ENCODE measurements around the gene FGF11.

The FGF11 gene

DNA sequence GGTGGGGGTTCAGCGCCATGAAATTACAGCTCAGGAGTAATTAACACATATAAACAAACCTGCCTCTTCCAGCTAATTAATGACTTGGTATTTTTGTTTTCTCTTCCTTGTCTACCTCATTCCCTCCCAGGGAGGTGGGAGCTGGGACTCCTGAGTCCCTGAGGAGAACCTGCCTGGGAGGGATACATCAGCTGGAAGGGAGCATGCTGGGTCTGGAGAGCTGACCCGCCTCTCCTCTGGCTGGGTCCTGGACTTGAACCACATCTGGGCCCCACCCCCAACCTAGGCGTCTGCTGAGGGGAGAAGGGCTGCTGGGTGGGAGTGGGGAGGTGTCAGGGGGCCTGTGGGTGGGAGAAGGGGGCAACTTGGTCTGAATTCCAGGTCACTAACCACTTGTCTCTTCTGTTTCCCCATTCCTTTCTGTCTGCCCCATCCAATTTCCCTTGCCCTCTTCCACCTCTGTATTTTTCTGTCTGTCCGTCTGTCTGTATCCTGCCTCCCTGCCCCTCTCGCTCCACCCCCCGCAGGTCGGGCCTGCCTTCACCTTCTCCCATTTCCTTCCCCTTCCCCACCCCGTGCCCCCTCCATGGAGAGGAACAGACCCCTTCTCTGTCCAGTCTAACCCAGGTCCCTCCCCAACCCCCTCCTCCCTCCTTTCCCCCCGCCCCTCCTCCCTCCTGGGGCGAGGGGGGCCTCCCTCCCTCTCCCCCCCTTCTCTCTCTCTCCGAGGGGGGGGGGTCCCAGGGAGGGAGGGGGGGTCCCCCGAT lies 31.6 kb upstream of the FGF11 start, which contains the start of gene NLGN2:
Gene NLGN2, plus strand, starts transcription at position 361 of the 767 bp plus-strand sequence. CDS start 411 bp downstream, outside the sequence.
- ChIA-PET CTCF (interaction anchor here (1.6 to 2.8 kb wide), 2 partner anchors 10 to 52 kb away, joined by 5 to 10 read pairs; no protein-coding TSS in a partner anchor), POLR2A (no interaction called here)
- TF ChIP-seq, protein P1, sequence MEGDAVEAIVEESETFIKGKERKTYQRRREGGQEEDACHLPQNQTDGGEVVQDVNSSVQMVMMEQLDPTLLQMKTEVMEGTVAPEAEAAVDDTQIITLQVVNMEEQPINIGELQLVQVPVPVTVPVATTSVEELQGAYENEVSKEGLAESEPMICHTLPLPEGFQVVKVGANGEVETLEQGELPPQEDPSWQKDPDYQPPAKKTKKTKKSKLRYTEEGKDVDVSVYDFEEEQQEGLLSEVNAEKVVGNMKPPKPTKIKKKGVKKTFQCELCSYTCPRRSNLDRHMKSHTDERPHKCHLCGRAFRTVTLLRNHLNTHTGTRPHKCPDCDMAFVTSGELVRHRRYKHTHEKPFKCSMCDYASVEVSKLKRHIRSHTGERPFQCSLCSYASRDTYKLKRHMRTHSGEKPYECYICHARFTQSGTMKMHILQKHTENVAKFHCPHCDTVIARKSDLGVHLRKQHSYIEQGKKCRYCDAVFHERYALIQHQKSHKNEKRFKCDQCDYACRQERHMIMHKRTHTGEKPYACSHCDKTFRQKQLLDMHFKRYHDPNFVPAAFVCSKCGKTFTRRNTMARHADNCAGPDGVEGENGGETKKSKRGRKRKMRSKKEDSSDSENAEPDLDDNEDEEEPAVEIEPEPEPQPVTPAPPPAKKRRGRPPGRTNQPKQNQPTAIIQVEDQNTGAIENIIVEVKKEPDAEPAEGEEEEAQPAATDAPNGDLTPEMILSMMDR (IDR thresholded peaks at IDR 0.05; ENCODE audit: control extremely low read depth, extremely low read depth, low read depth, missing control alignments): no peak

DNA sequence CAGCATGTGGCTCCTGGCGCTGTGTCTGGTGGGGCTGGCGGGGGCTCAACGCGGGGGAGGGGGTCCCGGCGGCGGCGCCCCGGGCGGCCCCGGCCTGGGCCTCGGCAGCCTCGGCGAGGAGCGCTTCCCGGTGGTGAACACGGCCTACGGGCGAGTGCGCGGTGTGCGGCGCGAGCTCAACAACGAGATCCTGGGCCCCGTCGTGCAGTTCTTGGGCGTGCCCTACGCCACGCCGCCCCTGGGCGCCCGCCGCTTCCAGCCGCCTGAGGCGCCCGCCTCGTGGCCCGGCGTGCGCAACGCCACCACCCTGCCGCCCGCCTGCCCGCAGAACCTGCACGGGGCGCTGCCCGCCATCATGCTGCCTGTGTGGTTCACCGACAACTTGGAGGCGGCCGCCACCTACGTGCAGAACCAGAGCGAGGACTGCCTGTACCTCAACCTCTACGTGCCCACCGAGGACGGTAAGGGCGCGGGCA lies 31.0 kb upstream of the FGF11 start:
- CTCF ChIA-PET: no interaction called here
- POLR2A ChIA-PET: no interaction called here
- TF ChIP-seq, protein P1 (IDR thresholded peaks at IDR 0.05; ENCODE audit: control extremely low read depth, extremely low read depth, low read depth, missing control alignments): no peak
- no peak for DNase-seq (ENCODE audit: extremely low spot score)

More for the DNA sequence above, 31.6 kb upstream of the FGF11 start, which contains the start of gene NLGN2:
- DNase-seq (ENCODE audit: extremely low spot score): no peak

DNA sequence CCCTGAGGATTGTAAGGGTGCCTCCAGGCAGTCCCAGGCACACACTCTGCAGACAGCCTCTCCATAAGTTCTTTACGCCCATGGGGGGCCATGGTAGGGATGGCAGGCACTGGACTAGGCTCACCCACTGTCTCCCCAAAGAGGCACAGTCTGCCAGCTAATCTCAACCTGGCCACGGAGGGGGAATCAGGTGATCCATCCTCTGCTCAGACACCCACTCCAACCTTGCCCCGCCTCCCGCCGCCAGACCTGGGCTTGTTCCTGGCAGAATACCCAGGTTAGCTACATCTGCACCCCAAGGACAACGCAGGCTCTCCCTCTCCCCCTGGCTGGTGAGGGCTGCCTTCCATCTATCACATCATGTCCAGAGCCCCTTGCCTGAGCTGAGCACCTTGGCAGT lies 30.4 kb upstream of the FGF11 start:
- POLR2A ChIA-PET: no interaction called here
- no peak for DNase-seq (ENCODE audit: extremely low spot score)
- CTCF ChIA-PET: no interaction called here

GRCh38 chr17:7409716-7410115 lies 29.6 kb upstream of the FGF11 start:
- no peak for DNase-seq (ENCODE audit: extremely low spot score)
- ChIA-PET POLR2A (no interaction called here), CTCF (no interaction called here)
- TF ChIP-seq, protein P1 (IDR thresholded peaks at IDR 0.05; ENCODE audit: control extremely low read depth, extremely low read depth, low read depth, missing control alignments): no peak

More for the DNA sequence above, 30.4 kb upstream of the FGF11 start:
- TF ChIP-seq, protein P1 (IDR thresholded peaks at IDR 0.05; ENCODE audit: control extremely low read depth, extremely low read depth, low read depth, missing control alignments): no peak

GRCh38 chr17:7410634-7411426 lies 28.5 kb upstream of the FGF11 start:
- ChIA-PET CTCF (no interaction called here), POLR2A (no interaction called here)
- TF ChIP-seq, protein P1 (IDR thresholded peaks at IDR 0.05; ENCODE audit: control extremely low read depth, extremely low read depth, low read depth, missing control alignments): no peak
- DNase-seq (ENCODE audit: extremely low spot score): no peak

DNA sequence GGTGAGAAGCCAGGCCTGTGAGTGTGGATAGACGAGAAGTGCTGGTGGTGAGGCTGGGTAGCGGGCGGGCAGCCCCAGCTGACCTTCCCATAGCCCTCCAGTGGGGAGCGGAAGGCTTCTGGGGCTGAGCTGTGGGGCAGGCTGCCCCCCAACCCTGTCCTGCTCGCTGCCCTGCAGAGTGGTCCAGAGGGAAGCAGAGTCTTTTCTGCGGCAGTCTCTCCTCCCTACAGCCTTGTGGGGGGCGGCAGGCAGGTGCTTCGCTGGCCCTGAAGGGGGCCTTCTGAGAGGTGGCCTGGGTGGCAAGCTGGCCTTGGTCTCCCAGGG lies 27.9 kb upstream of the FGF11 start:
- POLR2A ChIA-PET: no interaction called here
- TF ChIP-seq, protein P1 (IDR thresholded peaks at IDR 0.05; ENCODE audit: control extremely low read depth, extremely low read depth, low read depth, missing control alignments): no peak
- no peak for DNase-seq (ENCODE audit: extremely low spot score)
- CTCF ChIA-PET: no interaction called here

Measured in GM10248 (cell line).